Cardiac fibroblast (primary cell): Measurements from ENCODE around the gene DUSP28.

Source experiments
- DNase-seq, 2 donors: peaks; one replicate each; pipeline versions ENCODE4 v3.0.0 to v3.0.0-alpha.2; 2010; ENCODE audit warnings: low read depth in 2 of 2
- H3K4me3 ChIP-seq, 2 donors: replicated peaks in 1 of 2; 1 replicate in 1 of 2; 2 replicates in 1 of 2; pipeline ENCODE4 v1.5.1; 2011; ENCODE audit warnings: low read depth in 2 of 2, low read length in 2 of 2, mild to moderate bottlenecking in 2 of 2, moderate library complexity in 1 of 2
- CTCF ChIP-seq: IDR thresholded peaks from one replicate; pipeline ENCODE4 v1.5.1; 2011; ENCODE audit warnings: low read depth, mild to moderate bottlenecking, low read length, inconsistent platforms

The DUSP28 gene

GRCh38 chr2:240604291-240604938 is 44.3 kb downstream of the DUSP28 start:
- H3K4me3 ChIP-seq, result no peak overlapping the region
- TF ChIP-seq CTCF, result peak; percentile 79
- peak; percentile 72 to 75 for DNase-seq

DNA sequence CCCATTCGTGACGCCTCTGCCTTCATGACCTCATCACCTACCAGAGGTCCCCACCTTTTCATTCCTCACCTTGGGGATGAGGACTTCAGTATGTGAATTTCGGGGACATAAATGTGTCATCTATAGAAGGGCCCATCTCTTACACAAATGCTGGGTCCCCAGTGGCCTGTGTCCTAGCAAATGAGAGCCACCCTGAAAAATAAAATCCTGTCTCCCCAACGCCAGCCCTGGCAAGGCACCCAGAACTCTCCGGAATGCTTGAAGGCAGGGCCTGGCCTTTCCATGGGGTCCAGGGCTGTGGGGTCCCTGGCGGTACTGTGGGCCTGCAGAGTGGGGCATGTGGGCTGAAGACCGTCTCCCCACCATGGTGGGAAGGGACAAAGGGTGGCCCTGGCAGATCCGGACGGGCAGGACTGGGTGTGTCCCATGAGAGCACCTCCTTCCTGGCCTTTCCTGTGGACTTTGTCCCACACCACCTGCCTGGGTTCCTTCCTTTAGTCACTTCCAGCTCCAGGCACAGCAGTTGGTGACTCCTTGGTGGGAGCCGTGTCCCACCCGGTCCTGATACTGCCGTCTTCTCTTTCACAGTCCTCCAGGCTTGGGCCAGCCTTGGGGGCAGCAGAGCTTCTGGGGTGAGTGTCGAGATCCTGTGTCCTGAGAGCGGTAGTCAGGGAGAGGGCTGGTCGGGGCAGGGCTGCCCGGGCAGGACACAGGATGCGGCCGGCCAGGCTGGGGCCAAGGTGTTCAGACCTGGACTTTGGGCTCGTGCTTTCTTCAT is 45.0 kb downstream of the DUSP28 start:
- TF ChIP-seq CTCF, result no peak

DNA sequence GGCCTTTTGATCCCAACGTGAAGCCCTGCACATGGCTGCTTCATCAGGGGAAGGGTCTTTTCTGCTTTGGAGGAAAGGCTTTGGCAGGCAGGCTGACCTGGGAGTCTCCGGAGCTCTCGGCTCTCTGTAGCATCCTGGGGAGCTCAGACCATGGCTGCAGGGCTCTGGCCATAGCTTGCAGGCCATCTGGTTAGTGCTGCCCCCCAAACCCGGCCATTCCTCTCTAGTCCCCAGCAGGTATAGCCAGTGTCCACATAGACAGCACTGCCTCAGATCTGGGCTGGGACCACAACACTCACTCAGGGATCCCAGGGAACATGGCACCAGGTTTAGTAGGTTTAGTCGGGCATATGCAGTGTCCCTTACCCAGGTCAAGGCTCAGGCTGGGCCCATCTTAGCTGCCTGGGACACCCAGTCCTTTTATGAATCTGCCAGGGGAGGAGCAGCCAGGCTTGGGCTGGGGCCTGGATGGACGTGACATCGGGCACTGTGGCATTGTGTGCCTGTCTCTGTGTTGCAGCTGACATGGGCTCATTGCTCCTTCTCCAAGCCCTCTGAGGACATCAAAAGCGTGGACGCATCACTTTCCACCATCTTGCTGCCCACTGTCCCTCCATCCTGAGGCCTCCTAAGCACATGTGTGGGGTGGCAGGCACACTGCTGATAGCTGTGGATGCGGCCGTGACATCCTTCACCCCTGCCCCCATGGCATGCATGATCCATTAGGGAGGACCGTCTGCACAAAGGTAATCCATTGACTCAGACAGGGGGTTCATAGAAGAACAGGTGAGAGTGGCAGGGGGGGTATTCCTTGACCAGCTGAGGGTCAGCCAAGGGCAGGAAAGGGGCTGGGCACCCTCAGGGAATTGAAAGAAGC is 45.9 kb downstream of the DUSP28 start:
- H3K4me3 ChIP-seq, result no peak overlapping the region
- TF ChIP-seq CTCF, result no peak
- no peak for DNase-seq

More for the DNA sequence above, 45.0 kb downstream of the DUSP28 start:
- no peak overlapping the region for H3K4me3 ChIP-seq
- DNase-seq, result no peak

DNA sequence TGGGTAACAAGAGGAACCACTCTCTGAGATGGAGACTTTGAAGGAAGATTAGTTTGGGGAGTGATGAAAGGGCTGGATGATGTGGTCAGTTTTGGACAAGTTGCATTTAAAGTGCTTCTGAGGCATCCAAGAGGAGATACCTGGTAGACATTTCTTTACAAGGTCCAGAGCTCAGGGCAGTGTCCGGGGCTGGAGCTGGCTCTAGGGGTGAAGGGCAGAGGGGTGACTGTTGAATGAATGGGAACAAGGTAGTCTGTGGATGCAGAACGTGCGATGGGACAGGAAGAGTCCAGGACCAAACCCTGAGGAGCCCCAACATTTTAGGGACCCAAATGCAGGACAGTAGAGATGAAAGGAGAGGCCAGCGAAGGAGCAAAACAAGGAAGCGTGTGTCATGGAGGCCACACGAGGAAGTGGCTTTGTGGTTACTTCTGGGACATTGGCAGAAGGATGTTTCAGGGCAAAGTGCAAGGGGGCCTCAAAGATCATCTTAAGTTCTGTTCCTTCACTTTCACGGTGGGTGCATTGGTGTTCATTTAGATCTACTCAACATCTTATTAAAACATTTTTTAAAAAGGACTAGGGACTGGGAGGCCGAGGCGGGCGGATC is 51.5 kb downstream of the DUSP28 start:
- no peak for TF ChIP-seq CTCF
- DNase-seq, result no peak
- no peak overlapping the region for H3K4me3 ChIP-seq
